ENCODE data around the gene ZBTB21. TPM values are rescaled to one million over a fixed set of nuclear protein-coding genes. Genes with fewer than 3 reads are reported as not detected.

The ZBTB21 gene
- total RNA-seq, 1 experiment from 2014 or later, result 18.1 TPM

- Histone ChIP-seq H3K23ac (ENCODE audit: insufficient read length, low read depth, low read length) (no peak overlapping the region), H3K27ac (ENCODE audit: insufficient read length, low read depth, low read length) (no peak overlapping the region), H3K14ac (ENCODE audit: insufficient read depth, low read length) (no peak overlapping the region), H2BK120ac (ENCODE audit: low read depth, low read length, poor library complexity, severe bottlenecking) (no peak overlapping the region), H3K56ac (ENCODE audit: insufficient read length, low read depth, low read length) (no peak overlapping the region), H3K79me2 (ENCODE audit: insufficient read depth, low read length) (no peaks in the 10 kb centered on the region), H4K91ac (ENCODE audit: insufficient read length, low read depth, low read length) (no peak overlapping the region), H3K9ac (ENCODE audit: extremely low read depth, insufficient read length, low read length) (no peak overlapping the region), H3T11ph (ENCODE audit: low read length) (no peak overlapping the region), H2AK5ac (ENCODE audit: insufficient read length, low read length) (no peak overlapping the region), H3K79me1 (ENCODE audit: insufficient read depth, low read depth, low read length, poor library complexity, severe bottlenecking) (no peaks in the 10 kb centered on the region), H3K4me1 (ENCODE audit: insufficient read depth, low read length) (no peaks in the 10 kb centered on the region), H2AFZ (ENCODE audit: low read length) (no peak overlapping the region), H3K27me3 (ENCODE audit: insufficient read depth, low read length) (no peaks in the 10 kb centered on the region), H2BK5ac (ENCODE audit: insufficient read length, low read length) (no peak overlapping the region), H4K5ac (ENCODE audit: insufficient read length, low read depth, low read length) (no peak overlapping the region), H2BK12ac (ENCODE audit: insufficient read length, low read depth, low read length) (no peak overlapping the region), H2BK20ac (ENCODE audit: low read depth, low read length, poor library complexity, severe bottlenecking) (no peak overlapping the region), H3K9me3 (ENCODE audit: control insufficient read depth, low read depth, low read length) (no peaks in the 10 kb centered on the region), H3K23me2 (ENCODE audit: insufficient read length, low read depth, low read length, poor library complexity, severe bottlenecking) (no peaks in the 10 kb centered on the region), H4K20me1 (ENCODE audit: control insufficient read depth, insufficient read depth, insufficient read length) (no peaks in the 10 kb centered on the region), H3K4me2 (ENCODE audit: insufficient read depth, insufficient read length, low read length) (no peak overlapping the region), H3K4ac (ENCODE audit: low read depth, low read length) (no peak overlapping the region), H4K8ac (replicated peaks; ENCODE audit: insufficient read length, low read depth, low read length) (no peak overlapping the region), H3K18ac (ENCODE audit: insufficient read length, low read depth, low read length) (no peak overlapping the region), H2BK15ac (ENCODE audit: low read depth, low read length) (no peak overlapping the region)
- WGBS (ENCODE audit: extremely low coverage, insufficient read length, low lambda C conversion rate), result no CpG with 5 or more reads among the region's 10 CpGs
- no peak for DNase-seq
- Mint-ChIP-seq H3K4me1 (peaks cover 33 to 37% of the 10 kb centered on the region in 2 experiments), H3K9me3 (no peaks in the 10 kb centered on the region), H3K27ac (no peak overlapping the region), H3K27me3 (ENCODE audit: low read depth) (peaks cover 10% of the 10 kb centered on the region), H3K36me3 (ENCODE audit: insufficient read depth in 1 of 3, low read depth in 3 of 3) (no peaks in the 10 kb centered on the region), H3K4me3 (no peak overlapping the region)
- TF ChIP-seq, protein P1, sequence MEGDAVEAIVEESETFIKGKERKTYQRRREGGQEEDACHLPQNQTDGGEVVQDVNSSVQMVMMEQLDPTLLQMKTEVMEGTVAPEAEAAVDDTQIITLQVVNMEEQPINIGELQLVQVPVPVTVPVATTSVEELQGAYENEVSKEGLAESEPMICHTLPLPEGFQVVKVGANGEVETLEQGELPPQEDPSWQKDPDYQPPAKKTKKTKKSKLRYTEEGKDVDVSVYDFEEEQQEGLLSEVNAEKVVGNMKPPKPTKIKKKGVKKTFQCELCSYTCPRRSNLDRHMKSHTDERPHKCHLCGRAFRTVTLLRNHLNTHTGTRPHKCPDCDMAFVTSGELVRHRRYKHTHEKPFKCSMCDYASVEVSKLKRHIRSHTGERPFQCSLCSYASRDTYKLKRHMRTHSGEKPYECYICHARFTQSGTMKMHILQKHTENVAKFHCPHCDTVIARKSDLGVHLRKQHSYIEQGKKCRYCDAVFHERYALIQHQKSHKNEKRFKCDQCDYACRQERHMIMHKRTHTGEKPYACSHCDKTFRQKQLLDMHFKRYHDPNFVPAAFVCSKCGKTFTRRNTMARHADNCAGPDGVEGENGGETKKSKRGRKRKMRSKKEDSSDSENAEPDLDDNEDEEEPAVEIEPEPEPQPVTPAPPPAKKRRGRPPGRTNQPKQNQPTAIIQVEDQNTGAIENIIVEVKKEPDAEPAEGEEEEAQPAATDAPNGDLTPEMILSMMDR (conservative IDR thresholded peaks at IDR 0.05), result no peak
Observed at GRCh38 chr21:41965461-41966013, 44.6 kb downstream of the ZBTB21 start.
